ENCODE measurements around the gene GOLT1A. TPM values are rescaled to one million over a fixed set of nuclear protein-coding genes. Genes with fewer than 3 reads are reported as not detected.

GOLT1A gene
- total and polyA plus RNA-seq, 2 of the 8 experiments (the other 6 are each of a cell fraction or from before 2014, with no cell fraction given): 7.5 to 8.5 TPM

GRCh38 chr1:204216880-204217647 lies 3.3 kb upstream of the GOLT1A start:
- POLR2A ChIA-PET (ENCODE audit: partially characterized antibody): interaction anchor here (0.5 kb wide), 1 partner anchor 31 kb away, joined by 4 read pairs; no protein-coding TSS in a partner anchor
- Histone ChIP-seq H4K91ac (replicated peaks; ENCODE audit: insufficient read length, low read length) (no peak overlapping the region), H3K14ac (ENCODE audit: insufficient read length) (no peak overlapping the region), H2BK120ac (replicated peaks; ENCODE audit: low read depth, low read length) (no peak overlapping the region), H3K79me1 (ENCODE audit: low read depth, low read length) (no peaks in the 10 kb centered on the region; the same call in 1 of the 2 replicates), H2BK5ac (ENCODE audit: low read depth, low read length) (no peak overlapping the region), H4K20me1 (replicated peaks in 1 of 2; ENCODE audit: control insufficient read depth in 1 of 2, insufficient read depth in 2 of 2, low read length in 2 of 2) (no peaks in the 10 kb centered on the region), H3K23me2 (ENCODE audit: low read depth, low read length) (peaks cover 10% of the 10 kb centered on the region; the same call in 1 of the 2 replicates), H3K18ac (ENCODE audit: extremely low read depth, low read length) (no peak overlapping the region), H3K56ac (replicated peaks; ENCODE audit: insufficient read length, low read depth, low read length) (no peak overlapping the region), H3K4me2 (ENCODE audit: insufficient read depth in 1 of 2, low read depth in 2 of 2, low read length in 2 of 2) (no peak overlapping the region), H2AK5ac (ENCODE audit: low read depth, low read length) (no peak overlapping the region), H2BK15ac (ENCODE audit: low read length) (no peak overlapping the region), H3K27me3 (replicated peaks in 1 of 4; ENCODE audit: control insufficient read depth in 3 of 4, extremely low read depth in 1 of 4, insufficient read depth in 3 of 4, low read length in 3 of 4) (no peaks in the 10 kb centered on the region), H2BK20ac (ENCODE audit: low read length) (no peak overlapping the region), H2AFZ (ENCODE audit: low read length) (no peak overlapping the region), H3K4ac (replicated peaks; ENCODE audit: insufficient read length, low read depth, low read length) (no peak overlapping the region), H3K27ac (ENCODE audit: low read depth, low read length) (no peak overlapping the region), H3K36me3 (ENCODE audit: control insufficient read depth in 2 of 4, insufficient read depth in 4 of 4, low read length in 3 of 4) (no peaks in the 10 kb centered on the region), H3K79me2 (ENCODE audit: control insufficient read depth in 1 of 2, insufficient read depth in 2 of 2, low read length in 2 of 2) (no peaks in the 10 kb centered on the region), H4K5ac (ENCODE audit: insufficient read length, low read depth, low read length) (no peak overlapping the region), H3K9ac (replicated peaks in 1 of 4; ENCODE audit: extremely low read depth in 1 of 4, low read depth in 3 of 4, low read length in 3 of 4) (no peak overlapping the region), H3K4me1 (replicated peaks in 1 of 4; ENCODE audit: control insufficient read depth in 3 of 4, insufficient read depth in 4 of 4, low read length in 3 of 4) (peaks cover 0 to 4% (median 2%) of the 10 kb centered on the region in 4 experiments; a peak in 3 of 7 replicates), H4K8ac (ENCODE audit: extremely low read depth, insufficient read depth, low read length) (no peak overlapping the region; the same call in 1 of the 2 replicates), H3K4me3 (ENCODE audit: extremely low read depth in 1 of 4, insufficient read depth in 2 of 4, low read depth in 3 of 4, low read length in 4 of 4) (no peak overlapping the region), H3K23ac (ENCODE audit: insufficient read length) (no peak overlapping the region), H3K9me3 (ENCODE audit: insufficient read depth in 2 of 2, low read depth in 1 of 2, low read length in 1 of 2) (no peaks in the 10 kb centered on the region), H2BK12ac (ENCODE audit: low read depth, low read length) (no peak overlapping the region)
- DNase-seq (ENCODE audit: low read depth in 1 of 2, low spot score in 2 of 2): no peak
- no peak for FAIRE-seq
- TF ChIP-seq USF2 (IDR thresholded peaks at IDR 0.05; ENCODE audit: low read length) (no peak), EGR1 (IDR thresholded peaks at IDR 0.05; ENCODE audit: borderline replicate concordance, low read depth, low read length) (no peak), KDM1A (IDR thresholded peaks at IDR 0.05; ENCODE audit: borderline replicate concordance, low read length) (peak; percentile 43; the same call in 1 of the 2 replicates), RFX5 (IDR thresholded peaks at IDR 0.05; ENCODE audit: borderline replicate concordance, low read depth, low read length) (no peak), SP2 (IDR thresholded peaks at IDR 0.05; ENCODE audit: low read length) (no peak)
- CTCF ChIA-PET (ENCODE audit: partially characterized antibody): interaction anchor here (0.5 to 9.9 kb wide), 18 partner anchors 10 to 845 kb away, joined by 3 to 156 read pairs (median 6); partner anchors contain the start of genes PLEKHA6 and REN
- WGBS, 2 experiments (ENCODE audit: extremely low coverage in 1 of 2, insufficient coverage in 1 of 2, insufficient read length in 1 of 2, insufficient replicate concordance in 2 of 2, low coverage in 1 of 2, low lambda C conversion rate in 2 of 2, missing lambda C conversion rate in 1 of 2): 88% methylated on average over 11 of the region's 11 CpGs; no CpG with 5 or more reads in 1 of the 2 experiments
